HG02973 (cell line): ENCODE results near the gene FKBP14.

ENCODE experiments used
- ATAC-seq: cut with Tn5 transposase; IDR thresholded peaks from one replicate; pipeline ENCODE4 v1.9.1; 2021; ENCODE audit warnings: moderate library complexity; ENCODE audit not compliant: unreplicated experiment

Gene FKBP14

DNA sequence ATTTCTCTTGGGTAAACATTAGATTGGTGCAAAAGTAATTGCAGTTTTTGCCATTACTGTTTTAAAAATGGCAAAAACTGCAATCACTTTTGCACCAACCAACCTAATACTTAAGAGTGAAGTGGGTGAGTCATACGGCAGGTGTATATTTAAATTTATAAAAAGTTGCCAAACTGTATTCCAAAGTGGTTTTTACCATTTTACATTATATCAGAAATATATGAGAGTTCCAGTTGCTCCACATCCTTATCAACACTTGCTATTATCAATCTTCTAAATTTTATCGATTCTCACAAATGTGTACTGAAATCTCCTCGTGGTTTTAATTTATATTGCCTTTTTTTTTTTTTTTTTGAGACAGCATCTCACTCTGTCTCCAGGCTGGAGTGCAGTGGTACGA lies 33.4 kb downstream of the FKBP14 start:
- ATAC-seq, result no peak

GRCh38 chr7:29991937-29992336 lies 34.6 kb downstream of the FKBP14 start:
- ATAC-seq, result no peak

DNA sequence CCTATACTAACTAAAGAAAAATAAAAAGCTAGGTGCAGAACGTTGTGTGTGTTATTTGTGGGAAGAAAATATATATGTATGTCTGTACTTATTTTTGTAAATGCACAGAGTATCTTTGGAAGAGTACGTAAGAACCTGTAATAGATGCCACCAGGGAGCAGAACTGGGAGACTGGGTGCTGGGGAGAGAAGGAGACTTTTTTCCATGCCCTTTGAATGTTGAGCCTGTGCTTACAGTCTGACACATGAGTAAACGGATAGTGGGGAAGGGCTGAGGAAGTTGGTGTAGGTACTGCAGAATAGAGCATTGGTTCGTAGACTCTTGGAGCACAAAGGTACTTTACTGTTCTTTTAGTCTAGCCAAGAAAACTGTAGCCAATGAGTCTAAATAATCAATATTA lies 35.6 kb downstream of the FKBP14 start:
- ATAC-seq, result no peak

GRCh38 chr7:29989257-29989995 lies 37.1 kb downstream of the FKBP14 start, which contains the start of gene SCRN1:
Gene SCRN1 (minus strand): TSS chr7:29989801. CDS start chr7:29969067, 20,734 bp downstream.
- ATAC-seq, result peak; percentile 34

DNA sequence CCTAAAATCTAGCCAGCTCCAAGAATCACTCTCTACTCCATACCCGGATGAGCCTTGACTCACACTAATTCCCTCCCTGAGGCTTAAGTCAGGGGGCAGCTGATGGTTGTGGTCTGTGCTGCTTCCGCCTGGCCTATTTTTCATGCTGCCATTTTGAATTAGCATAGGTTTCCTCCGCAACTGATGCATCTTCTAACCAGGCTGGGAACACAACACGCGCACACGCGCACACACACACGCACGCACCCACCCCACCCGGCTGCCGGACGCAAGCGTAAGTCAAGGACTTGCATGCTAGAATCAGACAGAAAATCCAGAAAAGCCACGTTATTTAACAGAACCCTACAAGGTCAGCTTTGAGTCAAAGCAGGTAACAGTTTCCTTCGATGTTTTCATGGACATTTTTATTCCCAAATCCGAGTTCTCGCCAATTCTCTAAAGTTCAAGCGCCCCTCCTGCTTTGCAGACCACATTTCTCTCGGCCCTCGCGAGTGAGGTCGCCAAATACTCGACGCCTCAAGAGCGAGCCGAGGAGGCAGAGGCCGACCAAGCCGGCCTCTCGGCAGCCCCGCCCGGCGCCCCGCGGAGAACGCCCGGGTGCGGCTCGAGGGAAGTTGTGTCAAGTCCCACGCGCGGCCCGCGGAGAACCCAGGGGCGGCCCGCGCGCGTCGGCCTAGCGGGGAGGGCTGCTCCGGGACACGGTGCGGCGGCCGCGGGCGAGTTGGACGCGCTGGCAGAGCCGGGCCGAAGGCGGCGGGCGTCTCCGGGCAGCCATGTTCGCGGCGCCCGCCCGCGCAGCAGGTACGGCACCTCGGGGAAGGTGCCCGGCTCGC lies 37.9 kb downstream of the FKBP14 start:
- ATAC-seq, result peak; percentile 22

DNA sequence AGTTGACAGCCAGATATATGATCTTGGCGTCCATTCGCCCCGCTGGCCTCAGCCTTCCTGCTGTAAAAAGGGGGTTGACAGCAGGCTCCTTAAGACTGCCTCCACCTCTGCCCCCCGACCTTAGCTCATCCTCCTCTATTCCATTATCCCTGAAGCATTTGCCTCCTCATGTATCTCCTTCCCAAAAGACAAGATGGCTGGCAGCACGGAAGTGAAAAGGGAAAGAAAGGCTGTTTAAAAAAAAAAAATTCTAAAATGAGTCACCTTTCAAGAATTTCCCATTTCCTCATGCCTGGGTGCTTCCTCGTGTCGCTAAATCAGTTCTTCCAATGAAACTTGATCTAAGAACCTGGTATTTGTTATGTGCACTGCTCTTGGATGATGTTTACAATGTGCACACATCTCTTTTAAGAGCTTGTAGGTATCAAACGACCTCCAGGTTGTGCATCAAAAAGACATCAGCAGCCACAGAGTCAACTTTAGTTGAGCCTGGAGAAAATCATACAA lies 38.6 kb downstream of the FKBP14 start:
- no peak for ATAC-seq

DNA sequence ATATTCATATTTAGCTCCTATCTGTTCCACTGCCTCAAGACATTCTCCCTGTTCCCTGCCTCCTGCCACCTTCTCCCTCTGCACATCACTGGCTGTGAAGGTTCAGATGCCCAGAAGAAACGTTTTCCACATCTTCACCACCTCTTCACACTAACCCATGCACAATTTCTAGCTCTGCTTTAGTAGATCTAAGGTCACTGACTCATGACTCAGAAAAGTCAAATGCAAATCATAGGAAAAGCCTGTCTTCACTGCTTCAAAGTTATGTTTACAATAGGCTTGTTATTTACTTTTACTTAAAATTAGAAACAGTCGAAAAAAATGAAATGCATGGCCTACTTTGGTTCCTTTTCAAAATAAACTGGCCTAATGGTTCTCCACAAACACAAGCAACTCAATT lies 39.4 kb downstream of the FKBP14 start:
- ATAC-seq, result no peak

- no peak for ATAC-seq
These were observed 46.4 kb downstream of the FKBP14 start for GRCh38 chr7:29980151-29980550.

GRCh38 chr7:29977886-29978651 lies 48.4 kb downstream of the FKBP14 start:
- ATAC-seq, result no peak

DNA sequence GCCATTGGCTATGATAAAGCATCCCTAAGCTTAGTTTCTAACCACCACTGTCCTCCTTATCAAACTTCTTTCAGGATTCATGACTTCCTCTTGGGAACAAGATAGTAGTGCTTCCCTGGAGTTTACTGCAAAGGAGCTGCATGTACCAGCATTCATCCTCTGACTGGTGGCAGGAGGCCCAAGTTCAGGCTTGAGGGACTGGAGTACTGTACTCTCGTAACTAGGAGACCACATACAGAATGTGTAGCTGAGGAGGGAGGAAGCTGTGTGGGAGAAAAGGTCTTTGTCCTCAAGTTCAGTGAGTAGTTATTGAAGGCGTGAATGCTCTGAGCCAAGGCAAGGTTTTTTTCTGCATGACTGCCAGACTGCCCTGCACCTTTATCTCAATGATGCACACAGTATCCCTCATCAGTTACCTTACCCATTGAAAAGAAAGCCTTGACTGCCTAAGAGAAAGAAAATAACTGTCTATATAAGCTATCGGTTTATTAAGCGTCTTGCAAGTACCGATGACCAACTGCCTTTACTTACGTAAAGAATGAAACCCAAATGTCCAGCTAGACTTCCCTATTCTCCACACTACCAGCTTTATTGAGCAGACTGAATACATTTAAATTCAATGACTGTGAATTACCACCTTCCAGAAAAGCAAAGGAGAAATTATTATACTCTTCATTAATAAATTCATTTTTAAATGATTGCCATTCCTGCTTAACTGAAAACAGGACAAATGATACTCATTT lies 49.7 kb downstream of the FKBP14 start:
- no peak for ATAC-seq

GRCh38 chr7:29976266-29976665 lies 50.2 kb downstream of the FKBP14 start:
- ATAC-seq, result no peak

DNA sequence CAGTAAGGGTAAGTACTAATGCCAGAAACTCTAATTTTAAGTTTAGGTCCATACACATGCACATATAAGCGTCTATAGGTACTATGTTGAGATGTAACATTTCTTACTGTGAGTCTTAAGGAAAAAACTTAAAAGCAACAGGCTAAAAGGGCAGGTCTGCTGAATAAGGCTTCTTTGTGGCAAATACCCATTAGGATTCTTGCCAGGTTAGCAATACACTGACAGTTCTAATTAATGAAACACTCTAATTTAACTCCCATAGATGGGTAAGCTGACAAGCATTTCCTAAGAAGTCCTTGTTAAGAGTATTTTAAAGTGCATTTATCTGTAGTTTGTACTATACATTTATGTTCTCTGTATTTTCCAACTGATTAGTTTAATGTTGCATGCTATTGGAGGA lies 50.9 kb downstream of the FKBP14 start:
- no peak for ATAC-seq

GRCh38 chr7:29974286-29974685 lies 52.2 kb downstream of the FKBP14 start:
- no peak for ATAC-seq

- no peak for ATAC-seq
These were observed 54.2 kb downstream of the FKBP14 start for GRCh38 chr7:29972315-29972669.

- no peak for ATAC-seq
These were observed 54.8 kb downstream of the FKBP14 start for GRCh38 chr7:29971566-29972314.

GRCh38 chr7:29970158-29970557 lies 56.3 kb downstream of the FKBP14 start:
- no peak for ATAC-seq

DNA sequence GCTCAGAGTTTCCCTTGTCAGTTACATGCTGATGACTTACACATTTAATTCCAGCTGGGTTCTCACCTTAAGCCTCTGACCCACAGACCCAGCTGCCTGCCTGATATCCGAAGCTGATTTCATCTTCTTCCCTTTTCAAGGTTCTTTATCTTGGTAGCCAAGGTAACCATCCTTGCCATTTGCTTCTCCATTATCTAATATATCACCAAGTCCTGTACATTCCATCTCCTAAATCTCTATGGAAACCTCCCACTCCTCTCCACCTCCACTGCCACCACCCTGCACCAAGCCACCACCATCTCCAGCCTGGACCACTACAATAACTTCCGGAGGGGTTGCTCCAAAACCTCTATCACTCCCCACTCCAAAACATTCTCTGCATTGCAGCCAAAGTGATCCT lies 56.8 kb downstream of the FKBP14 start:
- no peak for ATAC-seq

DNA sequence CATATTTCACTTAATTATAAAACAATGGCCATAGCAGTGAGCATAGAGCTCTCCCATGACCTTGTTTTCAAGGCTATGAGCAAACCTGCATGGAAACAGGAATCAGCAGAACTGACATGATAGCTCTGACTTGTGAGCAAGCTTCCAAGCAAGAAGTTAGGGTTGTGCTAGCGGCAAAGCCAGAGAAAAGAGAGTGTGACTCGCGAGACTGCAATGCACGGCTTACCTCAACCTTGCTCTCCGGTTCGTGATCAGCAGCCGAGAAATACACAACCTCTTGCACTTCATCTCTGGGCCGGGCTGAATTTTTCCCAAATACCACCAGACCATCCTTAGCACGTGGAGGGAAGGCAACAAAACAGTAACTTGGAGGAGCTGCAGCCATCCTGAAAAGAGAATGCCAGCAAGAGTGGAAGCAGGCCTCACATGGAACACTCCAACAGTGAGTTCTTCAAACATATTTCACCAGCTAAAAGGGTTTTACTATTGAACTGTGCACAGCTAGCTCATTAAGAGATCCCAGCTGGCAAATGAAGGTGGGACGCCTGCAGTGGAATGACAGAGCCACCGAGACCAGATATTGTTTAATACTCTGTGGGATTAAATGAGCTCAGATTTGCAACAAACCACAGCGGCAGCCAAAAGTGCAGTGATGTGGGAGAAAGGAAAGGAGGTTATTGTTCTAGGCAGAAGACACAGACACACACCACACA lies 57.7 kb downstream of the FKBP14 start:
- no peak for ATAC-seq

- no peak for ATAC-seq
These were observed 61.5 kb downstream of the FKBP14 start for GRCh38 chr7:29965030-29965429.
